Measurements from ENCODE around the gene CARMIL1.

Gene CARMIL1

GRCh38 chr6:25472306-25472705 is 193.1 kb downstream of the CARMIL1 start:
- H3K27me3 ChIP-seq (ENCODE audit: control insufficient read depth in 1 of 2, insufficient read depth in 1 of 2, low read length in 2 of 2): no peaks in the 10 kb centered on the region
- H3K9me3 ChIP-seq (ENCODE audit: control insufficient read depth, low read length): no peaks in the 10 kb centered on the region
- no peak overlapping the region for H3K14ac ChIP-seq (ENCODE audit: low read length in 2 of 2)
- no peak overlapping the region for H4K8ac ChIP-seq (ENCODE audit: low read length)
- no peak overlapping the region for H3K9ac ChIP-seq (ENCODE audit: low read length)
- no peak overlapping the region for H3K4ac ChIP-seq (ENCODE audit: low read depth in 1 of 2, low read length in 2 of 2)
- H3K27ac ChIP-seq (ENCODE audit: low read length, poor library complexity, severe bottlenecking): no peak overlapping the region
- no peak overlapping the region for H2BK12ac ChIP-seq (ENCODE audit: low read length in 2 of 2)
- no peak overlapping the region for H2AK5ac ChIP-seq (ENCODE audit: low read length, severe bottlenecking)
- DNase-seq: no peak
- H2BK120ac ChIP-seq (ENCODE audit: low read depth, low read length): no peak overlapping the region
- no peak overlapping the region for H2AFZ ChIP-seq (ENCODE audit: low read depth, low read length)
- no peak overlapping the region for H3K18ac ChIP-seq (ENCODE audit: low read depth in 1 of 2, low read length in 2 of 2)
- peaks cover 2 to 32% of the 10 kb centered on the region in 2 experiments for H3K36me3 ChIP-seq (ENCODE audit: control insufficient read depth in 1 of 2, insufficient read depth in 2 of 2, low read depth in 1 of 2, low read length in 2 of 2)
- no peaks in the 10 kb centered on the region for H3K4me1 ChIP-seq (ENCODE audit: control insufficient read depth, insufficient read depth, low read depth, low read length)
- 100% methylated on average over 1 of the region's 3 CpGs for WGBS
- H3K4me2 ChIP-seq (ENCODE audit: low read length, poor library complexity, severe bottlenecking): no peak overlapping the region
- no peak overlapping the region for H3K4me3 ChIP-seq (ENCODE audit: insufficient read depth in 1 of 2, low read depth in 1 of 2, low read length in 2 of 2)
- H3K23ac ChIP-seq (ENCODE audit: low read length in 2 of 2): no peak overlapping the region
- H2BK15ac ChIP-seq (ENCODE audit: low read depth, poor library complexity, severe bottlenecking): no peak overlapping the region
- no peak overlapping the region for H2BK5ac ChIP-seq (ENCODE audit: low read depth, low read length, poor library complexity, severe bottlenecking)
- no peak overlapping the region for H4K91ac ChIP-seq (ENCODE audit: low read length)
- H3K79me1 ChIP-seq (replicated peaks; ENCODE audit: low read length, poor library complexity, severe bottlenecking): peaks cover 2% of the 10 kb centered on the region

- Histone ChIP-seq H2BK15ac (ENCODE audit: low read depth, poor library complexity, severe bottlenecking) (no peak overlapping the region), H3K4me3 (ENCODE audit: insufficient read depth in 1 of 2, low read depth in 1 of 2, low read length in 2 of 2) (no peak overlapping the region), H3K23ac (ENCODE audit: low read length in 2 of 2) (no peak overlapping the region), H3K4ac (ENCODE audit: low read depth in 1 of 2, low read length in 2 of 2) (no peak overlapping the region), H4K91ac (ENCODE audit: low read length) (no peak overlapping the region), H3K9ac (ENCODE audit: low read length) (no peak overlapping the region), H3K27me3 (ENCODE audit: control insufficient read depth in 1 of 2, insufficient read depth in 1 of 2, low read length in 2 of 2) (no peaks in the 10 kb centered on the region), H2AK5ac (ENCODE audit: low read length, severe bottlenecking) (no peak overlapping the region), H3K4me2 (ENCODE audit: low read length, poor library complexity, severe bottlenecking) (no peak overlapping the region), H3K9me3 (ENCODE audit: control insufficient read depth, low read length) (no peaks in the 10 kb centered on the region), H3K4me1 (ENCODE audit: control insufficient read depth, insufficient read depth, low read depth, low read length) (no peaks in the 10 kb centered on the region), H2BK120ac (ENCODE audit: low read depth, low read length) (no peak overlapping the region), H4K8ac (ENCODE audit: low read length) (no peak overlapping the region), H2BK12ac (ENCODE audit: low read length in 2 of 2) (no peak overlapping the region), H3K79me1 (replicated peaks; ENCODE audit: low read length, poor library complexity, severe bottlenecking) (peaks cover 2% of the 10 kb centered on the region), H2BK5ac (ENCODE audit: low read depth, low read length, poor library complexity, severe bottlenecking) (no peak overlapping the region), H3K18ac (ENCODE audit: low read depth in 1 of 2, low read length in 2 of 2) (no peak overlapping the region), H3K27ac (ENCODE audit: low read length, poor library complexity, severe bottlenecking) (no peak overlapping the region), H3K14ac (ENCODE audit: low read length in 2 of 2) (no peak overlapping the region), H2AFZ (ENCODE audit: low read depth, low read length) (no peak overlapping the region), H3K36me3 (ENCODE audit: control insufficient read depth in 1 of 2, insufficient read depth in 2 of 2, low read depth in 1 of 2, low read length in 2 of 2) (peaks cover 2 to 32% of the 10 kb centered on the region in 2 experiments)
- WGBS: 84% methylated on average over 3 of the region's 3 CpGs
- DNase-seq: no peak
Observed at GRCh38 chr6:25472906-25473305, 193.7 kb downstream of the CARMIL1 start.

- Histone ChIP-seq H3K4me1 (ENCODE audit: control insufficient read depth, insufficient read depth, low read depth, low read length) (no peaks in the 10 kb centered on the region), H3K18ac (ENCODE audit: low read depth in 1 of 2, low read length in 2 of 2) (no peak overlapping the region), H3K27ac (ENCODE audit: low read length, poor library complexity, severe bottlenecking) (no peak overlapping the region), H3K9ac (ENCODE audit: low read length) (no peak overlapping the region), H3K9me3 (ENCODE audit: control insufficient read depth, low read length) (no peaks in the 10 kb centered on the region), H4K91ac (ENCODE audit: low read length) (no peak overlapping the region), H2BK12ac (ENCODE audit: low read length in 2 of 2) (no peak overlapping the region), H2BK5ac (ENCODE audit: low read depth, low read length, poor library complexity, severe bottlenecking) (no peak overlapping the region), H2BK15ac (ENCODE audit: low read depth, poor library complexity, severe bottlenecking) (no peak overlapping the region), H3K14ac (ENCODE audit: low read length in 2 of 2) (no peak overlapping the region), H3K4ac (ENCODE audit: low read depth in 1 of 2, low read length in 2 of 2) (no peak overlapping the region), H2BK120ac (ENCODE audit: low read depth, low read length) (no peak overlapping the region), H3K4me2 (ENCODE audit: low read length, poor library complexity, severe bottlenecking) (no peak overlapping the region), H3K79me1 (replicated peaks; ENCODE audit: low read length, poor library complexity, severe bottlenecking) (peaks cover 2% of the 10 kb centered on the region), H2AFZ (ENCODE audit: low read depth, low read length) (no peak overlapping the region), H3K27me3 (ENCODE audit: control insufficient read depth in 1 of 2, insufficient read depth in 1 of 2, low read length in 2 of 2) (no peaks in the 10 kb centered on the region), H3K4me3 (ENCODE audit: insufficient read depth in 1 of 2, low read depth in 1 of 2, low read length in 2 of 2) (no peak overlapping the region), H4K8ac (ENCODE audit: low read length) (no peak overlapping the region), H3K23ac (ENCODE audit: low read length in 2 of 2) (no peak overlapping the region), H2AK5ac (ENCODE audit: low read length, severe bottlenecking) (no peak overlapping the region), H3K36me3 (ENCODE audit: control insufficient read depth in 1 of 2, insufficient read depth in 2 of 2, low read depth in 1 of 2, low read length in 2 of 2) (peaks cover 2 to 32% of the 10 kb centered on the region in 2 experiments)
- no peak for DNase-seq
- no CpG with 5 or more reads among the region's 3 CpGs for WGBS
Observed at GRCh38 chr6:25473447-25473846, 194.3 kb downstream of the CARMIL1 start.

GRCh38 chr6:25476126-25476525 is 197.0 kb downstream of the CARMIL1 start:
- H3K4ac ChIP-seq (ENCODE audit: low read depth in 1 of 2, low read length in 2 of 2): no peak overlapping the region
- H4K91ac ChIP-seq (ENCODE audit: low read length): no peak overlapping the region
- no peak overlapping the region for H2BK5ac ChIP-seq (ENCODE audit: low read depth, low read length, poor library complexity, severe bottlenecking)
- DNase-seq: no peak
- H3K9ac ChIP-seq (ENCODE audit: low read length): no peak overlapping the region
- H3K9me3 ChIP-seq (ENCODE audit: control insufficient read depth, low read length): no peaks in the 10 kb centered on the region
- H3K36me3 ChIP-seq (ENCODE audit: control insufficient read depth in 1 of 2, insufficient read depth in 2 of 2, low read depth in 1 of 2, low read length in 2 of 2): peaks cover 2 to 34% of the 10 kb centered on the region in 2 experiments
- H3K14ac ChIP-seq (ENCODE audit: low read length in 2 of 2): no peak overlapping the region
- no peak overlapping the region for H2BK120ac ChIP-seq (ENCODE audit: low read depth, low read length)
- H3K4me1 ChIP-seq (ENCODE audit: control insufficient read depth, insufficient read depth, low read depth, low read length): no peaks in the 10 kb centered on the region
- H3K27me3 ChIP-seq (ENCODE audit: control insufficient read depth in 1 of 2, insufficient read depth in 1 of 2, low read length in 2 of 2): no peaks in the 10 kb centered on the region
- no peak overlapping the region for H3K4me3 ChIP-seq (ENCODE audit: insufficient read depth in 1 of 2, low read depth in 1 of 2, low read length in 2 of 2)
- no peak overlapping the region for H3K4me2 ChIP-seq (ENCODE audit: low read length, poor library complexity, severe bottlenecking)
- H3K23ac ChIP-seq (ENCODE audit: low read length in 2 of 2): no peak overlapping the region
- no peak overlapping the region for H2AK5ac ChIP-seq (ENCODE audit: low read length, severe bottlenecking)
- no peak overlapping the region for H2BK12ac ChIP-seq (ENCODE audit: low read length in 2 of 2)
- 82% methylated on average over 3 of the region's 3 CpGs for WGBS
- no peak overlapping the region for H4K8ac ChIP-seq (ENCODE audit: low read length)
- H2AFZ ChIP-seq (ENCODE audit: low read depth, low read length): no peak overlapping the region
- no peak overlapping the region for H3K18ac ChIP-seq (ENCODE audit: low read depth in 1 of 2, low read length in 2 of 2)
- no peak overlapping the region for H2BK15ac ChIP-seq (ENCODE audit: low read depth, poor library complexity, severe bottlenecking)
- H3K79me1 ChIP-seq (replicated peaks; ENCODE audit: low read length, poor library complexity, severe bottlenecking): peaks cover 2% of the 10 kb centered on the region
- H3K27ac ChIP-seq (ENCODE audit: low read length, poor library complexity, severe bottlenecking): no peak overlapping the region
